ENCODE data around the gene KLHL25.

Gene KLHL25

DNA sequence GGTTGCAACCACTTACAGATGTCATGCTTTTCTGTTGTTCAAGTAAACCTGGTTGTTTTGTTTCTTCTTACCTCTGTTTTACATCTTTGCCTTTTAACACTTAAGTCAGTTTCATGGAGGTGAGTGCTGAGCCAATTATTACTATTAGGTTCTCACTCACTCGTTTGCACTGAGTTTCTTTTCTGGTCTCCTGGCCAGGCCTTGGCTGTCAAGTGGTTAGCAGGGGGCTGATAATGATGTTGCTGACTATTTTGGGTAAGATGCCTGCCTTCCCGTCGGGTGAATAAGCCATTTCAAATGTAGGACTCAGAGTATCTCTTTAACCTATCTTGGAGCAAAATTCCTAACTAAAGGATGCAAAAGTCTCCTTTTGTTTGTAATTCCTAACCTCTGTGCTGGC is 78.5 kb downstream of the KLHL25 start:
- no peak for DNase-seq (ENCODE audit: low read depth)

DNA sequence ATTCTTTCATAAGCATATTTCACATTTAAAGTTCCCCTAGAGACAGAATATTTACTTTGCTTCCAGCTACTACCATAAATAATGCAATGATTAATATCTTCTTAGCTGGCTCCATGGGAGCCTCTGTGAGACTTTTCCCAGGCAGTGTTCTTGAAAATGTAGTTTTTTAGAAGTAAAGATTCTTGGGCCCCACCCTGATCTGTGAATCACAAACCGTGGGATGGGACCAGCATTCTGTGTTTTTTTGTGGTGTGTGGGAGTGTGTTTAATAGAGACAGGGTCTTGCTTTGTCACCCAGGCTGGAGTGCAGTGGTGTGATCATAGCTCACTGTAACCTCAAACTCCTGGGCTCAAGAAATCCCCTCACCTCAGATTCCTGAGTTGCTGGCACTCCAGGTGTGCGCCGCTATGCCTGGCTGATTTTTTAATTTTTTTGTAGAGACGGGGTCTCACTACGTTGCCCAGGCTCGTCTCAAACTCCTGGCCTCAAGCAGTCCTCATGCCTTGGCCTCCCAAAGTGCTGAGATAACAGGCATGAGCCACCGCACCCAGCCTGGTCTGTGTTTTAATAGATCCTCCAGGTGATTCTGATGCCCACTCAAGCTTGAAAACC is 83.0 kb downstream of the KLHL25 start:
- no peak for DNase-seq (ENCODE audit: low read depth)

DNA sequence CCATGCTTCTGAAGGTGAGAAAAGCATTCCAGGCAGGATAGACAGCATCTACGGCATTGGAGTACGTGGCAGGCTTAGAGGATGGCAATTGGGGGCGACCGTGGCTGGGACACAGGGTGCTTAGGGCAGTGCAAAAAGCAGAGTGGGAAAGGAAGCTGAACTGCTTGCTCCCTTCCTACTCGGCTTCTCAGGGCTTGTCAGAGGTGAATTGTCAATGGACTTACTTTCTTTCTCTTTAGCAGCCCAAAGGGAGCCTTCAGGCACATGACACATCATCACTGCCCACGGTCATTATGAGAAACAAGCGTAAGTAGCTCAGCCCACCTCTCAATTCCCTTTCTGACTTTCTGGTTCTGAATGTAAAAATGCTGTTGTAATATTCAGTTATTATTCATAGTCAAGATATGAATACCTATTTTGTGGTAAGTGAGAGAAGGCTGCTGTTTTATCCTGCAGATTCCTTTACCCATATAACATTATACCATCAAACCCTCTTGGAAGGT is 84.3 kb downstream of the KLHL25 start:
- no peak for DNase-seq (ENCODE audit: low read depth)

Measured in stimulated activated CD8-positive, alpha-beta memory T cell treated with anti-CD3 and anti-CD28 coated beads, Interleukin-12 subunit alpha, Interleukin-12 subunit beta, amount 100 ng/mL, for 1 hour (primary cell).